ENCODE results near the gene SECISBP2. TPM values are rescaled to one million over a fixed set of nuclear protein-coding genes. Genes with fewer than 3 reads are reported as not detected.

The SECISBP2 gene
- total and polyA plus RNA-seq, 2 donors from 2014 or later: 27.0 to 59.8 TPM

DNA sequence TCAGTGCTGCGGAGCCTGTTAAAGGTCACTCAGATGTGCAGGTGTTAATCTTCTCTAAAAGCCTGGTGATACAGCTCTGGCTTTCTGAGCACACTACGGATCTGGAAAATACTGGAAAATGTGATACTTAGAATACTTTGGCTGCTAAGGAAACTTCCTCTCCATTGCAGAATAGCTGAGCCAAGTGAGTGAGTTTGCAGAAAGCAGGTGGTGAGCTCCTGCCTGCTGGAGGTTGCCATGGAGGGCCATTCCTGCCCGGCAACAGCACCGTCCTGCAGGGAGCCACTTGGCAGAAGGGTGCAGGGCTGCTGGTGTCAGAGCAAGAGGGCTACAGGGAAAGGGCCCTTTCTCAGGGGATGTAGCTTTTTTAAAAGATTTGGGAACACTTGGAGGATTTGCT lies 40.7 kb downstream of the SECISBP2 start:
- Histone ChIP-seq H3K4me1 (ENCODE audit: control insufficient read depth in 2 of 3, insufficient read depth in 2 of 3, low read depth in 1 of 3, low read length in 3 of 3) (no peaks in the 10 kb centered on the region), H3K27ac (ENCODE audit: low read depth in 2 of 2, low read length in 2 of 2) (no peak overlapping the region), H3K9ac (ENCODE audit: low read length in 3 of 3) (no peak overlapping the region), H3K4me3 (ENCODE audit: low read length in 3 of 3) (no peak overlapping the region), H3K27me3 (ENCODE audit: control insufficient read depth, insufficient read depth, low read length) (no peaks in the 10 kb centered on the region), H3K36me3 (ENCODE audit: control insufficient read depth in 2 of 3, insufficient read depth in 3 of 3, low read length in 3 of 3) (peaks cover 0 to 60% (median 58%) of the 10 kb centered on the region in 3 donors), H3K9me3 (ENCODE audit: control insufficient read depth in 2 of 3, insufficient read depth in 1 of 3, low read length in 3 of 3) (no peaks in the 10 kb centered on the region)
- DNase-seq (no peak), FAIRE-seq (no peak)
- TF ChIP-seq, protein P1, sequence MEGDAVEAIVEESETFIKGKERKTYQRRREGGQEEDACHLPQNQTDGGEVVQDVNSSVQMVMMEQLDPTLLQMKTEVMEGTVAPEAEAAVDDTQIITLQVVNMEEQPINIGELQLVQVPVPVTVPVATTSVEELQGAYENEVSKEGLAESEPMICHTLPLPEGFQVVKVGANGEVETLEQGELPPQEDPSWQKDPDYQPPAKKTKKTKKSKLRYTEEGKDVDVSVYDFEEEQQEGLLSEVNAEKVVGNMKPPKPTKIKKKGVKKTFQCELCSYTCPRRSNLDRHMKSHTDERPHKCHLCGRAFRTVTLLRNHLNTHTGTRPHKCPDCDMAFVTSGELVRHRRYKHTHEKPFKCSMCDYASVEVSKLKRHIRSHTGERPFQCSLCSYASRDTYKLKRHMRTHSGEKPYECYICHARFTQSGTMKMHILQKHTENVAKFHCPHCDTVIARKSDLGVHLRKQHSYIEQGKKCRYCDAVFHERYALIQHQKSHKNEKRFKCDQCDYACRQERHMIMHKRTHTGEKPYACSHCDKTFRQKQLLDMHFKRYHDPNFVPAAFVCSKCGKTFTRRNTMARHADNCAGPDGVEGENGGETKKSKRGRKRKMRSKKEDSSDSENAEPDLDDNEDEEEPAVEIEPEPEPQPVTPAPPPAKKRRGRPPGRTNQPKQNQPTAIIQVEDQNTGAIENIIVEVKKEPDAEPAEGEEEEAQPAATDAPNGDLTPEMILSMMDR (IDR thresholded peaks at IDR 0.05; ENCODE audit: borderline replicate concordance, extremely low read depth, insufficient read depth): no peak
- intact Hi-C loops (cut with DNase I): no loop called here

DNA sequence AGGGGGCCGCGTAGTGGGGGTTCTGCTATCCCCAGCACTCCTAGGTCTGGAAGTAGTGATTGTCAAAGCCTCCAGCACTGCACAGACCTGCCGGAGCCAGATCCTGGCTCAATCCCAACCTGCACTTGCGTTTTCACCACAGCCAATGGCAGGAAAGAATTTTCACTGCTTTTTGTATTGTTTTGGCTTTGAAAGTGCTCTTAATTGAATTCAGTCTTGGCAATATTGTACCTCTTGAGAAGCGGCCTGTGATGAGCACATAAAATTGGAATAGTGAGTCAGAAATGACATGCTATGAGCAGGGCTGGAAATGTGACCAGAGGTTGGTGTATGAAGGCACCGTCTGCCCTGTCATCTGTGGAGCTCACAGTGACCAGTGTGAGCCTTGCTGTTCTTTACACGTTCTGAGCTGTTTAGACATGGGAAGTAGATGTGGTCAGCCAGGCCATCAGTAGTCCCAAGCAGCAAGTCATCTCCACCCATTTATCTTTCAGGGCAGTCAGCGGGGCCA lies 41.5 kb downstream of the SECISBP2 start:
- Histone ChIP-seq H3K4me3 (ENCODE audit: low read length in 3 of 3) (no peak overlapping the region), H3K27me3 (ENCODE audit: control insufficient read depth, insufficient read depth, low read length) (no peaks in the 10 kb centered on the region), H3K4me1 (ENCODE audit: control insufficient read depth in 2 of 3, insufficient read depth in 2 of 3, low read depth in 1 of 3, low read length in 3 of 3) (no peaks in the 10 kb centered on the region), H3K27ac (ENCODE audit: low read depth in 2 of 2, low read length in 2 of 2) (no peak overlapping the region), H3K9me3 (ENCODE audit: control insufficient read depth in 2 of 3, insufficient read depth in 1 of 3, low read length in 3 of 3) (no peaks in the 10 kb centered on the region), H3K36me3 (ENCODE audit: control insufficient read depth in 2 of 3, insufficient read depth in 3 of 3, low read length in 3 of 3) (peaks cover 0 to 52% (median 50%) of the 10 kb centered on the region in 3 donors), H3K9ac (ENCODE audit: low read length in 3 of 3) (no peak overlapping the region)
- DNase-seq (no peak), FAIRE-seq (no peak)
- TF ChIP-seq, protein P1 (IDR thresholded peaks at IDR 0.05; ENCODE audit: borderline replicate concordance, extremely low read depth, insufficient read depth): no peak
- intact Hi-C loops (cut with DNase I): no loop called here

DNA sequence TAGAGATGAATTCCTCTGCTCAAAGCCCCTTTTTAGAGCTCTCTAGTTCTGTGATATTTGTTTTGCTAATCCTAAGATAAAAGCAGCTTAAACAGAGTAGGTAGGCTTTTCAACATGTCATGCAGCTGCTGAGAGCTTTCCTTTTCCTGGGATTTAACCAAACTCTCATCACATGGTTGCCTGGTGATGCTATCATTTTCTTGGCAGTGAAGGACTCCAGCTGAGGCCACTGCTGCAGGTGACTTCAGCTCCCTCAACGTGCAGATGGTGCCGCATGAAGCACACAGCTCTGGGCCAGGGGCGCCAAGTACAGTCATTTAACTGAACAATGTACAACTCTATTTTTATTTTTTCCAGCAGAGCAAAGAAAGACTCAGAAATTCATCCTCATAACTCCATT lies 42.2 kb downstream of the SECISBP2 start:
- no peak overlapping the region for H3K9ac ChIP-seq (ENCODE audit: low read length in 3 of 3)
- no peak overlapping the region for H3K4me3 ChIP-seq (ENCODE audit: low read length in 3 of 3)
- TF ChIP-seq, protein P1 (IDR thresholded peaks at IDR 0.05; ENCODE audit: borderline replicate concordance, extremely low read depth, insufficient read depth): no peak
- DNase-seq (no peak), FAIRE-seq (no peak)
- H3K4me1 ChIP-seq (ENCODE audit: control insufficient read depth in 2 of 3, insufficient read depth in 2 of 3, low read depth in 1 of 3, low read length in 3 of 3): no peaks in the 10 kb centered on the region
- H3K27ac ChIP-seq (ENCODE audit: low read depth in 2 of 2, low read length in 2 of 2): no peak overlapping the region
- intact Hi-C loops (cut with DNase I): no loop called here
- H3K9me3 ChIP-seq (ENCODE audit: control insufficient read depth in 2 of 3, insufficient read depth in 1 of 3, low read length in 3 of 3): no peaks in the 10 kb centered on the region
- H3K36me3 ChIP-seq (ENCODE audit: control insufficient read depth in 2 of 3, insufficient read depth in 3 of 3, low read length in 3 of 3): peaks cover 0 to 46% (median 45%) of the 10 kb centered on the region in 3 donors
- H3K27me3 ChIP-seq (ENCODE audit: control insufficient read depth, insufficient read depth, low read length): no peaks in the 10 kb centered on the region

DNA sequence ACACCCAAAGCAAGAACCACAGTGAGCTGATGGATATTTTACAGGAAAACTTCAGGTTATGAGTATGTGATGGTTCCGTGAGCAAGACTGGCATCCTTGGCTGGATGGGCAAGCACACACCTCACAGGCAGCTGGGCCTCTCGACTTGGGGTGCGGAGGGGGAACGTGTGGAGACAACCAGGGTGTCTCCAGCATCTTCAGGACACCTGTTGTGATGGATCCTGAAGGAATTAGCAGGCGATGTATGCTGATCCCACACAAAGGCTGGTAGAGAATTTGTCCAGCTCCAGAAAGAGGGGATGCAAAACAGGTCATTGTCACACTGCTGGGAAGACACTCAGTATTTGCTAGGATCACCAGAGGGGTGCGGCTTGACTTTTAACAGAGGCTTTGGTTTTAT lies 42.7 kb downstream of the SECISBP2 start:
- intact Hi-C loops (cut with DNase I): no loop called here
- H3K36me3 ChIP-seq (ENCODE audit: control insufficient read depth in 2 of 3, insufficient read depth in 3 of 3, low read length in 3 of 3): peaks cover 0 to 46% (median 44%) of the 10 kb centered on the region in 3 donors
- no peak for FAIRE-seq
- H3K9ac ChIP-seq (ENCODE audit: low read length in 3 of 3): no peak overlapping the region
- DNase-seq: no peak
- H3K27ac ChIP-seq (ENCODE audit: low read depth in 2 of 2, low read length in 2 of 2): no peak overlapping the region
- TF ChIP-seq, protein P1 (IDR thresholded peaks at IDR 0.05; ENCODE audit: borderline replicate concordance, extremely low read depth, insufficient read depth): no peak
- H3K4me3 ChIP-seq (ENCODE audit: low read length in 3 of 3): no peak overlapping the region
- no peaks in the 10 kb centered on the region for H3K27me3 ChIP-seq (ENCODE audit: control insufficient read depth, insufficient read depth, low read length)
- H3K9me3 ChIP-seq (ENCODE audit: control insufficient read depth in 2 of 3, insufficient read depth in 1 of 3, low read length in 3 of 3): no peaks in the 10 kb centered on the region
- H3K4me1 ChIP-seq (ENCODE audit: control insufficient read depth in 2 of 3, insufficient read depth in 2 of 3, low read depth in 1 of 3, low read length in 3 of 3): no peaks in the 10 kb centered on the region
